Kidney glomerular epithelial cell (primary cell): ENCODE data around the gene CACNA1G.

Experiments used
- DNase-seq: peaks from one replicate; lab custom pipeline; 2025; lab: John Stamatoyannopoulos, UW

CACNA1G gene

GRCh38 chr17:50533720-50534148, 26.8 kb upstream of the CACNA1G start:
- peak; percentile 41 for DNase-seq

GRCh38 chr17:50534222-50534978, 26.1 kb upstream of the CACNA1G start:
- peak; percentile 56 for DNase-seq

GRCh38 chr17:50534979-50535326, 25.6 kb upstream of the CACNA1G start:
- DNase-seq = no peak

GRCh38 chr17:50535407-50535806, 25.1 kb upstream of the CACNA1G start:
- no peak for DNase-seq

GRCh38 chr17:50536683-50537646, 23.6 kb upstream of the CACNA1G start:
- no peak for DNase-seq

- DNase-seq = no peak
Measured at GRCh38 chr17:50537721-50538548, 22.6 kb upstream of the CACNA1G start.

GRCh38 chr17:50538549-50539410, 21.7 kb upstream of the CACNA1G start:
- no peak for DNase-seq

- DNase-seq = no peak
Measured at GRCh38 chr17:50539762-50540559, 20.6 kb upstream of the CACNA1G start.

- no peak for DNase-seq
Measured at GRCh38 chr17:50540560-50541401, 19.7 kb upstream of the CACNA1G start.

- DNase-seq = no peak
Measured at GRCh38 chr17:50541402-50541715, 19.2 kb upstream of the CACNA1G start.

GRCh38 chr17:50541716-50542688, 18.5 kb upstream of the CACNA1G start:
- DNase-seq = peak; percentile 56

GRCh38 chr17:50542795-50543774, 17.4 kb upstream of the CACNA1G start:
- DNase-seq = no peak

- DNase-seq = no peak
Measured at GRCh38 chr17:50544516-50544915, 16.0 kb upstream of the CACNA1G start.

- no peak for DNase-seq
Measured at GRCh38 chr17:50545311-50545710, 15.2 kb upstream of the CACNA1G start.

GRCh38 chr17:50546701-50547034, 13.8 kb upstream of the CACNA1G start:
- no peak for DNase-seq

GRCh38 chr17:50547035-50547735, 13.3 kb upstream of the CACNA1G start, which contains the start of gene SPATA20:
SPATA20 (plus strand) TSS chr17:50547174; CDS start chr17:50547209, 35 bp downstream.
- peak; percentile 82 for DNase-seq

- no peak for DNase-seq
Measured at GRCh38 chr17:50547736-50548083, 12.8 kb upstream of the CACNA1G start.
